ENCODE data around the gene DLGAP1. TPM values are rescaled to one million over a fixed set of nuclear protein-coding genes. Genes with fewer than 3 reads are reported as not detected.

DLGAP1 gene
- total and polyA plus RNA-seq, 2 of the 4 experiments (the other 2 are of a cell fraction), result under 0.01 to 0.09 TPM

DNA sequence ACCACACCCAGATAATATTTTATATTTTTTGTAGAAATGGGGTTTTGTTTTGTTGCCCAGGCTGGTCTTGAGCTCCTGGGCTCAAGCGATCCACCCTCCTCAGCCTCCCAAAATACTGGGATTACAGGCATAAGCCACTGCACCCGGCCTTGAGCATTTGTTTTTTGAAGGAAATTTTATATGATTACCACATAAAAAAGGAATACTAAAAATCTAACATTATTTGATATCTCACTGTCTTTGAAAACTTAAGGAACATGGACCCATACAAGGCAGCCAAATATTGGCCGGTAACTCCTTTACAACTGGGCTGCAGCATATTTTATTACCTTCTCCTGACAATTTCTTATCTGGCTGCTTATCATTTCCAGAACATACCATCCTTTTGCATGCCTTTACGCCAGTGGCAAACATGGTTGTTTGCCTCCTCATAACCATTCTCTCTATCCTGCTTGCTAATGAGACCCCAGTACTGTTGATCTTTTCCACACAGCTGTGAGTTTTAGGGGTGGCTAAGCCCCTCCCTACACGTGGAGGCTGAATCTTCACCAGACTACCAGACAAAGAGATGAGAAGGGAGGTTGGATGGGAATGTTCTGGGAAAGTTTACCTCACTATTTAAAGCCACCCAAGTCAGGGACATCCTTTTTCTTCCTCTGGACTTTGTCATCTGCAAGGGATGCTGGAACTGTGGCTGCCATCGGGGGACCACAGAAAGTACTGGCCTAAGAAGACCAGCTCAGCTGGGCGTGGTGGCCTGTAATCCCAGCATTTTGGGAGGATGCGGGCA, 847.6 kb downstream of the DLGAP1 start:
- H3K27me3 ChIP-seq (ENCODE audit: control insufficient read depth, insufficient read depth, low read length), result no peaks in the 10 kb centered on the region
- H3K14ac ChIP-seq (replicated peaks; ENCODE audit: low read depth, low read length), result peak overlapping the region; percentile 70
- peaks cover 18% of the 10 kb centered on the region for H3K4me1 ChIP-seq (ENCODE audit: control insufficient read depth, insufficient read depth, low read length)
- H3K9ac ChIP-seq (ENCODE audit: low read depth, low read length), result peak overlapping the region; percentile 59; the same call in 1 of the 2 replicates
- H3K23ac ChIP-seq (ENCODE audit: low read depth, low read length), result peak overlapping the region; percentile 53; the same call in 1 of the 2 replicates
- H4K20me1 ChIP-seq (ENCODE audit: insufficient read depth, low read length), result no peaks in the 10 kb centered on the region
- ATAC-seq (ENCODE audit: low read depth) (no peak), DNase-seq (no peak)
- H3K27ac ChIP-seq (ENCODE audit: insufficient read depth, low read length), result peak overlapping the region; percentile 81
- H4K5ac ChIP-seq (ENCODE audit: low read depth, low read length), result peak overlapping the region; percentile 83
- H2BK15ac ChIP-seq (ENCODE audit: low read depth, low read length), result peak overlapping the region; percentile 81; the same call in 2 of the 3 replicates
- peak overlapping the region; percentile 100 for H2BK5ac ChIP-seq (ENCODE audit: low read depth, low read length, poor library complexity, severe bottlenecking)
- H3K4me2 ChIP-seq (ENCODE audit: low read depth, low read length), result no peak overlapping the region
- peak overlapping the region; percentile 91 for H2AK5ac ChIP-seq (ENCODE audit: low read depth, low read length)
- H3K9me1 ChIP-seq (ENCODE audit: insufficient read depth, low read length), result peaks cover 12% of the 10 kb centered on the region; the same call in 1 of the 2 replicates
- no peak overlapping the region for H3K4me3 ChIP-seq (ENCODE audit: insufficient read depth, low read depth, low read length)
- peak overlapping the region; percentile 30 for H2BK20ac ChIP-seq (ENCODE audit: low read depth, low read length)
- TF ChIP-seq, protein P1, sequence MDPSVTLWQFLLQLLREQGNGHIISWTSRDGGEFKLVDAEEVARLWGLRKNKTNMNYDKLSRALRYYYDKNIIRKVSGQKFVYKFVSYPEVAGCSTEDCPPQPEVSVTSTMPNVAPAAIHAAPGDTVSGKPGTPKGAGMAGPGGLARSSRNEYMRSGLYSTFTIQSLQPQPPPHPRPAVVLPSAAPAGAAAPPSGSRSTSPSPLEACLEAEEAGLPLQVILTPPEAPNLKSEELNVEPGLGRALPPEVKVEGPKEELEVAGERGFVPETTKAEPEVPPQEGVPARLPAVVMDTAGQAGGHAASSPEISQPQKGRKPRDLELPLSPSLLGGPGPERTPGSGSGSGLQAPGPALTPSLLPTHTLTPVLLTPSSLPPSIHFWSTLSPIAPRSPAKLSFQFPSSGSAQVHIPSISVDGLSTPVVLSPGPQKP (IDR thresholded peaks at IDR 0.05; ENCODE audit: borderline replicate concordance, low read depth, low read length), result no peak
- TF ChIP-seq NFE2L2 (IDR thresholded peaks at IDR 0.05; ENCODE audit: low read depth, low read length) (no peak), CHD1 (IDR thresholded peaks at IDR 0.05; ENCODE audit: low read depth, low read length) (no peak), FOS (IDR thresholded peaks at IDR 0.05; ENCODE audit: low read depth, low read length) (no peak), MXI1 (IDR thresholded peaks at IDR 0.05; ENCODE audit: borderline replicate concordance, low read depth, low read length) (no peak), CEBPB (IDR thresholded peaks at IDR 0.05; ENCODE audit: low read depth, low read length) (no peak), MAZ (IDR thresholded peaks at IDR 0.05; ENCODE audit: borderline replicate concordance, low read depth, low read length) (no peak), SMC3 (IDR thresholded peaks at IDR 0.05; ENCODE audit: low read depth, low read length) (no peak)
- TF ChIP-seq, protein P2, sequence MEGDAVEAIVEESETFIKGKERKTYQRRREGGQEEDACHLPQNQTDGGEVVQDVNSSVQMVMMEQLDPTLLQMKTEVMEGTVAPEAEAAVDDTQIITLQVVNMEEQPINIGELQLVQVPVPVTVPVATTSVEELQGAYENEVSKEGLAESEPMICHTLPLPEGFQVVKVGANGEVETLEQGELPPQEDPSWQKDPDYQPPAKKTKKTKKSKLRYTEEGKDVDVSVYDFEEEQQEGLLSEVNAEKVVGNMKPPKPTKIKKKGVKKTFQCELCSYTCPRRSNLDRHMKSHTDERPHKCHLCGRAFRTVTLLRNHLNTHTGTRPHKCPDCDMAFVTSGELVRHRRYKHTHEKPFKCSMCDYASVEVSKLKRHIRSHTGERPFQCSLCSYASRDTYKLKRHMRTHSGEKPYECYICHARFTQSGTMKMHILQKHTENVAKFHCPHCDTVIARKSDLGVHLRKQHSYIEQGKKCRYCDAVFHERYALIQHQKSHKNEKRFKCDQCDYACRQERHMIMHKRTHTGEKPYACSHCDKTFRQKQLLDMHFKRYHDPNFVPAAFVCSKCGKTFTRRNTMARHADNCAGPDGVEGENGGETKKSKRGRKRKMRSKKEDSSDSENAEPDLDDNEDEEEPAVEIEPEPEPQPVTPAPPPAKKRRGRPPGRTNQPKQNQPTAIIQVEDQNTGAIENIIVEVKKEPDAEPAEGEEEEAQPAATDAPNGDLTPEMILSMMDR (conservative IDR thresholded peaks at IDR 0.05; ENCODE audit: low read depth, low read length), result no peak
- ChIA-PET CTCF (interaction anchor here (0.6 to 2.5 kb wide), 2 partner anchors 10 to 13 kb away, joined by 3 to 9 read pairs; no protein-coding TSS in a partner anchor), POLR2A (ENCODE audit: unreplicated experiment) (interaction anchor here (2.8 kb wide), 1 partner anchor 16 kb away, joined by 11 read pairs; no protein-coding TSS in a partner anchor)
- dilution Hi-C loops (cut with HindIII; ENCODE audit: low sequenced_read_pairs, unreplicated experiment), result no loop called here
- peak overlapping the region; percentile 17 for H2AK9ac ChIP-seq (replicated peaks; ENCODE audit: low read depth, low read length, poor library complexity)
- peak overlapping the region; percentile 85 for H2BK120ac ChIP-seq (ENCODE audit: low read depth, low read length)
- H3K18ac ChIP-seq (ENCODE audit: low read depth, low read length), result peak overlapping the region; percentile 85
- BruUV-seq (replicated peaks), result no TSS peak
- no peaks in the 10 kb centered on the region for H3K9me3 ChIP-seq (ENCODE audit: control insufficient read depth, insufficient read depth, low read length)
- H3K79me1 ChIP-seq (ENCODE audit: low read depth in 1 of 2, low read length in 2 of 2), result peaks cover 10 to 40% of the 10 kb centered on the region in 2 experiments
- H3K4ac ChIP-seq (ENCODE audit: low read depth, low read length), result peak overlapping the region; percentile 88
- no peak overlapping the region for H2AFZ ChIP-seq (replicated peaks; ENCODE audit: low read length, poor library complexity)
- intact Hi-C loops (cut with micrococcal nuclease), result no loop called here
- no peak overlapping the region for H3K56ac ChIP-seq (ENCODE audit: extremely low read depth, insufficient read depth, low read length)
- WGBS, 2 experiments (ENCODE audit: extremely low coverage in 2 of 2, insufficient read length in 1 of 2), result 100% methylated on average over 1 of the region's 8 CpGs; no CpG with 5 or more reads in 1 of the 2 experiments
- in situ Hi-C loops (cut with MboI; ENCODE audit: low sequenced_read_pairs), result loop anchor here (25.0 kb wide), 1 partner anchor 620 kb away; no protein-coding TSS in a partner anchor
- no peaks in the 10 kb centered on the region for H3K36me3 ChIP-seq (ENCODE audit: control insufficient read depth, insufficient read depth, low read length)
- H4K91ac ChIP-seq (ENCODE audit: insufficient read depth, low read depth, low read length), result peak overlapping the region; percentile 81
- peak overlapping the region; percentile 22 to 83; a peak in 3 of 4 replicates for H4K8ac ChIP-seq (ENCODE audit: low read depth in 2 of 2, low read length in 2 of 2)
